OCI-LY3 (cell line): Measurements from ENCODE around the gene NPC2.

ENCODE experiments used
- H2AFZ ChIP-seq: fragments of 200-600, 300-600 bp; shearing (Covaris generic); 2 replicates; pipeline ENCODE4 v1.6.0; 2014; ENCODE audit warnings: antibody characterized with exemption, low read depth, low read length
- H3K27ac ChIP-seq: fragments of 200-600, 300-600 bp; sonication (generic); 2 replicates; pipeline ENCODE4 v1.5.1; 2014; ENCODE audit warnings: mild to moderate bottlenecking, low read length, moderate library complexity, mixed read lengths
- H3K27me3 ChIP-seq: fragments of 200-600, 300-600 bp; sonication (generic); 2 replicates; pipeline ENCODE4 v1.6.1; 2014; ENCODE audit warnings: low read depth, low read length, mixed read lengths
- H3K36me3 ChIP-seq: fragments of 200-600, 300-600 bp; sonication (generic); replicated peaks from 2 replicates; pipeline ENCODE3; 2014; ENCODE audit warnings: low read depth, low read length, mixed read lengths
- H3K4me1 ChIP-seq: fragments of 300-600, 200-600 bp; sonication (generic); 2 replicates; pipeline ENCODE4 v1.6.1; 2014; ENCODE audit warnings: low read length, mixed read lengths
- H3K4me2 ChIP-seq: fragments of 200-600, 300-600 bp; sonication (generic); 2 replicates; pipeline ENCODE4 v1.6.1; 2014; ENCODE audit warnings: low read length, mixed read lengths
- H3K4me3 ChIP-seq: fragments of 300-600, 200-600 bp; sonication (generic); 2 replicates; pipeline ENCODE4 v1.5.1; 2014; ENCODE audit warnings: antibody characterized with exemption, mild to moderate bottlenecking, low read length, moderate library complexity
- H3K79me2 ChIP-seq: fragments of 300-600, 200-600 bp; shearing (Covaris generic); 2 replicates; pipeline ENCODE4 v1.6.1; 2014; ENCODE audit warnings: mild to moderate bottlenecking, low read length, mixed read lengths
- H3K9ac ChIP-seq: fragments of 300-600, 200-600 bp; shearing (Covaris generic); 2 replicates; pipeline ENCODE4 v1.6.0; 2014; ENCODE audit warnings: mild to moderate bottlenecking, low read length, moderate library complexity
- H3K9me3 ChIP-seq: fragments of 200-600, 300-600 bp; shearing (Covaris generic); 2 replicates; pipeline ENCODE4 v1.6.1; 2014; ENCODE audit warnings: low read length, mixed read lengths; ENCODE audit not compliant: insufficient read depth
- H4K20me1 ChIP-seq: fragments of 200-600, 300-600 bp; sonication (generic); 2 replicates; pipeline ENCODE4 v1.6.1; 2016; ENCODE audit warnings: low read length, mixed read lengths; ENCODE audit not compliant: insufficient read depth
- CTCF ChIP-seq: fragments of 200-600, 300-600 bp; sonication (generic); IDR thresholded peaks from 2 replicates; pipeline ENCODE4 v1.5.1; 2014; ENCODE audit warnings: antibody characterized with exemption, low read length, low read depth
- EZH2phosphoT487 ChIP-seq: fragments of 200-600 bp; shearing (Covaris generic); IDR thresholded peaks from 2 replicates; pipeline ENCODE4 v1.6.1; 2018; ENCODE audit warnings: antibody characterized with exemption, mixed run types, low read depth

NPC2 gene

GRCh38 chr14:74492776-74493342 is at the start of gene NPC2:
Gene NPC2 (minus strand): TSS chr14:74493305. CDS start chr14:74493274, 31 bp downstream.
- Histone ChIP-seq H3K4me2 (peak within 1 kb of the TSS; percentile 99), H3K36me3 (peaks cover 3% of the 10 kb centered on the region), H4K20me1 (0 out of 2 replicates have a peak, but pooled peaks cover 3% of the 10 kb centered on the region), H3K9ac (peak within 1 kb of the TSS; percentile 77), H2AFZ (peak within 1 kb of the TSS; percentile 83), H3K27ac (peak within 1 kb of the TSS; percentile 14; the same call in 1 of the 2 replicates), H3K4me3 (peak within 1 kb of the TSS; percentile 89), H3K27me3 (no peaks in the 10 kb centered on the region), H3K4me1 (peaks cover 31% of the 10 kb centered on the region), H3K79me2 (peaks cover 11% of the 10 kb centered on the region), H3K9me3 (no peaks in the 10 kb centered on the region)
- TF ChIP-seq CTCF (no peak), EZH2phosphoT487 (no peak)

DNA sequence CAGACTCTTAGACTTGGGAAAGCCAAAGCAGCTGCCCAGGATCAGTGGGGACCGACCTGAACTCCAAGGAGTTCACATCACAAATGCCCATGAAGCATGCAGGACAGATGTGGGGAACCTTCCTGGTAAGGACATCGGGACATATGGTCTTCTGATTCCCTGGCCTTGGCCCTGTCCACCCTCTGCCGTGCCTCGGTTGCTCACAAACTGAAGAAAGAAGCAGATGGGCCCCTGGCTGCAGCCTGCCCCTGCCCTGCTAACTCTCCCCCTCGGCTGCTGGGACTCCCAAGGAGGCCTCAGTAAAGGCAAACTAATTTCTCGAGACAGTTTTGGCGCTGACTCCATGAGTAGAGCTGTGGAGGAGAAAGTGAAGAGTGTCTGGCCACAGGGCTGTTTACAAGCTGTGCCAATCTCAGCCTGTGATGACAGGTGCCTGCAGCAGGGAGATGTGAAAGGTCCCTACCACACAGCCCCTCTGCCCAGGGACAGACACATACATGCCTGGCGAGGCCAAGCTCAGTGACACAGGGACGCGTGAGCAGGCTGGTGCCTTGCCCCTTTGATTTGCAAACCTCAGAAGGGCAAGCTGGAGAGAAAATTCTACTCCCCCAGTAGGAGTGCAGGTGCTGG is 49.1 kb upstream of the NPC2 start:
- H3K9ac ChIP-seq: no peak overlapping the region
- H3K79me2 ChIP-seq: no peaks in the 10 kb centered on the region
- no peaks in the 10 kb centered on the region for H3K9me3 ChIP-seq
- no peak overlapping the region for H3K27ac ChIP-seq
- TF ChIP-seq EZH2phosphoT487: no peak
- no peak for TF ChIP-seq CTCF
- no peak overlapping the region for H3K4me3 ChIP-seq
- H3K4me1 ChIP-seq: no peaks in the 10 kb centered on the region
- H3K27me3 ChIP-seq: peaks cover 31% of the 10 kb centered on the region
- no peaks in the 10 kb centered on the region for H4K20me1 ChIP-seq
- no peaks in the 10 kb centered on the region for H3K36me3 ChIP-seq
- H2AFZ ChIP-seq: no peak overlapping the region
- no peak overlapping the region for H3K4me2 ChIP-seq

DNA sequence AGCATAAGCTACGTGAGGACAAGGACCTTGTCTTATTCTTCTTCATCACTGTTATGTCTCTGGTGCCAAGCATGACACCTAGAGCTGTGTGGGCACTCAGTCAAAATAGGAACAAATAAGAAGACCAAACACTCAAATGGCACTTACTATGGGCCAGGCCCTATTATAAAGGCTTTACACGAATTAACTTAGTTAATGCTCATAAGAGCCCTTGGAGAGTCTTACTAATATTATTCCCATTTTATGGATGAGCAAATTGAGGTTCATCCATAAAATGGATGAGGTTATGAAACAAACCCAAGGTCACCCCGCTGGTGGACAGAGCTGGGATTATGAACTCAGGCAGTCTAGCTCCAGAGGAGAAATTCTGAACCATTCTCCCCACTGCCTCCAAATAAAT is 48.1 kb upstream of the NPC2 start:
- Histone ChIP-seq H3K79me2 (no peaks in the 10 kb centered on the region), H3K4me1 (no peaks in the 10 kb centered on the region), H2AFZ (no peak overlapping the region)

More for the DNA sequence above, 48.1 kb upstream of the NPC2 start:
- Histone ChIP-seq H3K27me3 (peaks cover 31% of the 10 kb centered on the region), H3K4me3 (no peak overlapping the region), H3K36me3 (no peaks in the 10 kb centered on the region), H3K4me2 (no peak overlapping the region), H3K27ac (no peak overlapping the region), H3K9ac (no peak overlapping the region), H4K20me1 (no peaks in the 10 kb centered on the region), H3K9me3 (no peaks in the 10 kb centered on the region)
- TF ChIP-seq CTCF: no peak
- no peak for TF ChIP-seq EZH2phosphoT487
